Loucy (cell line): ENCODE results near the gene MIB1.
A peak's percentile ranks its signal among the peaks of the same experiment; 100 is the strongest.

Source experiments
- EZH2phosphoT487 ChIP-seq: fragments of 200-600 bp; IDR thresholded peaks from 2 replicates; pipeline ENCODE4 v1.6.1; 2018; ENCODE audit warnings: antibody characterized with exemption, mild to moderate bottlenecking, moderate library complexity, borderline replicate concordance
- TF ChIP-seq, protein P1 (sequence below): fragments of 200-600 bp; sonication (generic); conservative IDR thresholded peaks from 2 replicates; pipeline ENCODE4 v1.5.1; 2014; ENCODE audit warnings: mild to moderate bottlenecking, antibody characterized with exemption, low read length

DNA sequence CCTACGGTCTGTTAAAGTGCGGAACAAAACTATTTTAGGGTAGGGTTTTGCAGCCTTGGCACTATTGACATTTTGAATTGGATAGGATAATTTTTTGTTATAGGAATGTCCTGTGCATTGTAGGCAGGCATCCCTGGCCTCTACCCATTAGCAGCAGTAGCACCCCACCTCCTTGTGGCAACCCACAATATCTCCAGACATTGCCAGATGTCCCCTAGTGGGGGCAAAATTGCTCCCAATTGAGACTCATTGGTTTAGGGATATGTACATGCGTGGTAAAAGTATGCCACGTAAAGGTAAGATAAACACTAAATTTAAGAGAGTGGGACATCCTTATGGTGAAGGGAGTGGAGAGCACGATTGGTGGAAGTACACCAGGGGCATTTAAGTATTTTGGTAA is 4.6 kb downstream of the MIB1 start:
- TF ChIP-seq, protein P1, sequence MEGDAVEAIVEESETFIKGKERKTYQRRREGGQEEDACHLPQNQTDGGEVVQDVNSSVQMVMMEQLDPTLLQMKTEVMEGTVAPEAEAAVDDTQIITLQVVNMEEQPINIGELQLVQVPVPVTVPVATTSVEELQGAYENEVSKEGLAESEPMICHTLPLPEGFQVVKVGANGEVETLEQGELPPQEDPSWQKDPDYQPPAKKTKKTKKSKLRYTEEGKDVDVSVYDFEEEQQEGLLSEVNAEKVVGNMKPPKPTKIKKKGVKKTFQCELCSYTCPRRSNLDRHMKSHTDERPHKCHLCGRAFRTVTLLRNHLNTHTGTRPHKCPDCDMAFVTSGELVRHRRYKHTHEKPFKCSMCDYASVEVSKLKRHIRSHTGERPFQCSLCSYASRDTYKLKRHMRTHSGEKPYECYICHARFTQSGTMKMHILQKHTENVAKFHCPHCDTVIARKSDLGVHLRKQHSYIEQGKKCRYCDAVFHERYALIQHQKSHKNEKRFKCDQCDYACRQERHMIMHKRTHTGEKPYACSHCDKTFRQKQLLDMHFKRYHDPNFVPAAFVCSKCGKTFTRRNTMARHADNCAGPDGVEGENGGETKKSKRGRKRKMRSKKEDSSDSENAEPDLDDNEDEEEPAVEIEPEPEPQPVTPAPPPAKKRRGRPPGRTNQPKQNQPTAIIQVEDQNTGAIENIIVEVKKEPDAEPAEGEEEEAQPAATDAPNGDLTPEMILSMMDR = peak; percentile 52
- TF ChIP-seq EZH2phosphoT487 = no peak
